Omental fat pad (tissue), 4 donors: ENCODE measurements around the gene AFF4. TPM values are rescaled to one million over a fixed set of nuclear protein-coding genes. Genes with fewer than 3 reads are reported as not detected.

Experiments
- ATAC-seq: fragments of 150-250 bp; one replicate; pipeline ENCODE4 v1.9.1; 2016; ENCODE audit warnings: mild to moderate bottlenecking, moderate library complexity; ENCODE audit not compliant: low FRiP score
- DNase-seq: peaks from one replicate; pipeline ENCODE4 v3.0.0-alpha.2; 2019; ENCODE audit warnings: low spot score
- CTCF ChIP-seq, 3 donors: fragments of 450-650 bp; IDR thresholded peaks; one replicate each; pipeline ENCODE4 v1.5.1; 2016 to 2017; ENCODE audit warnings: antibody characterized with exemption in 3 of 3, mild to moderate bottlenecking in 3 of 3, moderate library complexity in 2 of 3
- total RNA-seq, 4 donors: library from RNA; depleted of rRNA; stranded (reverse); fragments of >200 nt; gene quantifications; one replicate each; pipeline ENCODE4 v1.1.0, GENCODE V29; 2016

The AFF4 gene
- total RNA-seq, 4 donors from 2014 or later: 52.8 to 118 (median 87.5) TPM

DNA sequence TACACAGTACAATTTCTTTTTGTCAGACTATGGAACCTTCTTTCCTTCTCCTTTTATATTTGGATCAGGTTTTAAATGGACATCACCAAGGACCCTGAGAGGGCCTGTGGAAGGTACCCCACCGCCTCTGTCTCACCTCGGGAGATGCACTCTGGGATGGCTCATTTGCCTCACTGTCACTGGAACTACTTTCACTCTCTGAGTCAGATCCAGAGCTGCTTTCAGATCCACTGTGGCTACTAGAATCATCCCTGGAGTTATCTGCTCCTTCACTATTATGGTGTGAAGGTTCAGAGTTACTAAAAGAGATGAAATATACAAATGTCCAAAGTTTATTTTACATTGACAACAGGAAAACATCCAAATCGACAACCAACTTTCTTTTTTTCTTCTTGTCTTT, 65.3 kb downstream of the AFF4 start:
- DNase-seq: no peak
- TF ChIP-seq CTCF (IDR thresholded peaks at IDR 0.05): no peak
- no peak for ATAC-seq

DNA sequence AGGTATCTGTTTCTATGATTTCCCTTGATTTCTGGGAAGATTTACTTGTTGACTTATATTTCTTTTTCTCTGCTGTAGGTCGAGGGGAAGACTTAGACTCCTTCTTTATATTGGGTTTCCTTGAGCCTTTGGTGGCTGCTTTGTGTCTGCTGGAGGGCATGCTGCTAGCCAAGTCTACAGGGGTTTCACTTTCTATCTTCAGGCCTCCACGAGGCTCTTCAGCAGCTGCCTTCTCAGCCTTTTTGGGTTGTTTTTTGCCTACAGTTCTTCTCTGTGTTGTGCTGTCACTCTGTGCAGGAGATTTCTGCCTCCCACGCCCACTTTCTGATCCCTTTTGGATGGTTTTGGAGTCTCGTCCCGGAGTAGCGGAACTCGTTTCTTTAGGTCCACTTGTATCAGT, 66.7 kb downstream of the AFF4 start:
- no peak for TF ChIP-seq CTCF (IDR thresholded peaks at IDR 0.05)
- no peak for DNase-seq
- no peak for ATAC-seq

DNA sequence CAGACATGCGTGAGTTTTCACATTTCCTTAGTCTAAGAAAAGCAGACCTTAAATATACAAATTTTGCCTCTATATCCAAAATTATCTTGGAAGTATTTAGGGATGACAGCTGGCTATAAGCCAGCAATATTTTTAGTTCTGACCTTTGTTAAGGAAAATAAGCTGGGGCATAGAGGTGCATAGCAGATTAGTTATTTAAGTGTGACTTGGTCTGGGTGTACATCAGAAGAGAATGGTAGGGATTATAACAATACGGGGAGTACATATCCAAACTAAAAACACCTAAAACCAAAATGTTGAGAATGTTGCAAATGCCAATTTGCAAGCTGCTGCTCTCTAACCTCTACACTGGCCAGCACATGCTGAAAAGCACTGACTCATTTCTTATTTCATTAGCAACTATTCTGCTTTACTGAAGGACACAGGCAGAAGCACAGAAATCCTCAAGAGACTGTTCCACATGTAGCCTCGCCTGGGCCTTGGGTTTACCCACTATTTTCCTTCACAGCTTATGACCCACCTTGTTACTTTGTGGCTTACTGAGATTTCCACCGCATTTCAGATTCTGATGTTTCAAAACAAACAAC, 67.6 kb downstream of the AFF4 start:
- ATAC-seq: no peak
- TF ChIP-seq CTCF (IDR thresholded peaks at IDR 0.05): no peak
- no peak for DNase-seq

DNA sequence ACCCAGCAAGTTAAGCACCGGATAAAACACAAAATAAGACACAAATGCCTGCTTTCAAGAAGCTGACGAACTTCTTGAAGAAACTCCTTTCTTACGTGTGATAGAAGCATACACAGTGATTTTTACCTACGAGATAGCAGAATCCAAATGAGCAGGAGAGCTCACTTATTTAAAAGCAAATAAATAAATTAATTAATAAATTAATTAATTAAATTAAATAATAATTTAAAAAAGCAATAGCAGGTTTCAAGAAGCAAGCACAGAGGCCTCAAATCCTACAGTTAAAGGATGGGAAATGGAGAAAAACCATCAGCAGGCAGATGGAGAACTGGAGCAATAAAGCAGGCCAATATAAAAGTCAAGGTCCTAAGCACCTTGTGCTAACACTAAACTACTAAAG, 72.6 kb downstream of the AFF4 start:
- no peak for ATAC-seq
- no peak for DNase-seq
- no peak for TF ChIP-seq CTCF (IDR thresholded peaks at IDR 0.05)

DNA sequence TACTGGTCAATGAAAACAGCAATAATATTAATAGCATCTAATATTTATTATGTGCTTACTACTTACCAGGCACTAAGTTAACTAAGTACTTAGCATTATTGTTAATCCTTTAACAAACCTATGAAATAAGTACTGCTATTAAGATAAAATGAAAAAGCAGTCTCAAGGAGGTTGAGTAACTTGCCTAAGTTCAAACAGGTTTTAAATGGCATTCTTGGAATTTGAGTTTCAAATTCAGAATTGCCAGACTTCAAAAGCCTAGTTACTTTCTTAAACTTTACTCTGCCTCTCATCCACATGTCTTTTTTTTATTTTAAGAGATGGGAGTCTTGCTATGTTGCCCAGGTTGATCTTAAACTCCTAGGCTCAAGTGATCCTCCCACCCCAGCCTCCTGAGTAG, 73.9 kb downstream of the AFF4 start:
- no peak for ATAC-seq
- no peak for DNase-seq
- TF ChIP-seq CTCF (IDR thresholded peaks at IDR 0.05): no peak

DNA sequence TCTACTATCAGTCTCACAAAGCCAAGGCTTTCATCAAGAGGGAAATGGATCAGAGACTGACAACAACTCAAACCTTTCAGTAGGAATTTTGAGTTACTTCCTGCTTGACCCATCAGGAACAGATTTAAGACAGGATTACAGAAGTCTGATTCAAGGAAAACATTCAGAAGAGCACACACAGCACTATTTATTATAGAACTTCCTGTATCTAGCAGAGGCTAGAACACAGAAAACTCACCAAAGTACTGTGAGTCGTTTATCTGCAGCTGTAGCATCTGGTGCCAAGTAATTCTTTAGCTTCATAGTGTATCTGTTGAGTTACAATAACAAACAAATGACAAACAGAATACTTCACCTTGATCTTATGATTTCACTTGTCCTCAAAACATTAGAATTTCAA, 76.2 kb downstream of the AFF4 start:
- no peak for ATAC-seq
- TF ChIP-seq CTCF (IDR thresholded peaks at IDR 0.05): no peak
- DNase-seq: no peak

- DNase-seq (no peak), ATAC-seq (no peak)
Observed at GRCh38 chr5:132886064-132886823, 77.2 kb downstream of the AFF4 start.

More at GRCh38 chr5:132886064-132886823, 77.2 kb downstream of the AFF4 start:
- TF ChIP-seq CTCF (IDR thresholded peaks at IDR 0.05): no peak
